Measurements from ENCODE around the gene KLK13. TPM values are rescaled to one million over a fixed set of nuclear protein-coding genes. Genes with fewer than 3 reads are reported as not detected.
A peak's percentile ranks its signal among the peaks of the same experiment; 100 is the strongest.

Gene KLK13
- total and polyA plus RNA-seq, 2 of the 8 experiments (the other 6 are each of a cell fraction or from before 2014, with no cell fraction given): 4.2 to 4.5 TPM

DNA sequence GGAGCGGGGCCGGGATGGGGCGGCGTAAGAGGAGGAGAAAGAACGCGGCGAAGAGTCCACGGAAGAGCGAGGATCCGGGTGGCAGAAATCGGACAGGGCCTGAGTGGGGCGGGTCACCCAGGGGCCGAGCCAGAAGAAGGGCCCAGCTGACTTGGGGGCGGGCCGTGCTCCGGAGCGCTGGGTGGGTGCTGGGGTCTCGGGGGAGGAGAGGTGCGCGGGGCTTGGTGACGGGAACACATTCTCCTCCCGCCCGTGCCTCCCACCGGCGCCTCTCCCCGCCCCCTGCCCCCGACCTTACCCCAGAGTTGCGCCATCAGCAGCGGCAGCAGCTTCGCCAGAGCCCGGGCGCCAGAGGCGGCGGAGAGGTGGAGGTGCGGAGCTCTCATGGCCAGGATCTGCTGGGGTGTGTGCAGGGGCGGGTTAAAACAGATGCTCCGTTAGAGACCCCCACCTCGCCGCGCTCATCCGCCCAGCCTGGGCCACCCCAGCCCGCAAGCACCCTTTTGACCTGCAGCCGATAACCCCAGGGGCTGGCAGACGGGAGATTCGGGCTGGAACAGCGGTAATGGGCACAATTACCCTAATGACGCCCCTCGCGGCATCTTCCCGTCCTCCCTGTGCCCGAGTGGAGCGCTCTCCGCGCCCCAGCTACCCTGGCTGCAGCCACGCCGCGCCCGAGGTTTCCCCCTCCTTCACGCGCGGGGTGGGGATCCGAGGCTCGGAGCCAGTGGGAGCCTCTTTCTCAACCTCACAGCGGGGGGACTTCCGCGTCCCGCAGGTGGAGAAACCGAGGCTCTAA, 45.9 kb downstream of the KLK13 start (continued):
- TF ChIP-seq, protein P1, sequence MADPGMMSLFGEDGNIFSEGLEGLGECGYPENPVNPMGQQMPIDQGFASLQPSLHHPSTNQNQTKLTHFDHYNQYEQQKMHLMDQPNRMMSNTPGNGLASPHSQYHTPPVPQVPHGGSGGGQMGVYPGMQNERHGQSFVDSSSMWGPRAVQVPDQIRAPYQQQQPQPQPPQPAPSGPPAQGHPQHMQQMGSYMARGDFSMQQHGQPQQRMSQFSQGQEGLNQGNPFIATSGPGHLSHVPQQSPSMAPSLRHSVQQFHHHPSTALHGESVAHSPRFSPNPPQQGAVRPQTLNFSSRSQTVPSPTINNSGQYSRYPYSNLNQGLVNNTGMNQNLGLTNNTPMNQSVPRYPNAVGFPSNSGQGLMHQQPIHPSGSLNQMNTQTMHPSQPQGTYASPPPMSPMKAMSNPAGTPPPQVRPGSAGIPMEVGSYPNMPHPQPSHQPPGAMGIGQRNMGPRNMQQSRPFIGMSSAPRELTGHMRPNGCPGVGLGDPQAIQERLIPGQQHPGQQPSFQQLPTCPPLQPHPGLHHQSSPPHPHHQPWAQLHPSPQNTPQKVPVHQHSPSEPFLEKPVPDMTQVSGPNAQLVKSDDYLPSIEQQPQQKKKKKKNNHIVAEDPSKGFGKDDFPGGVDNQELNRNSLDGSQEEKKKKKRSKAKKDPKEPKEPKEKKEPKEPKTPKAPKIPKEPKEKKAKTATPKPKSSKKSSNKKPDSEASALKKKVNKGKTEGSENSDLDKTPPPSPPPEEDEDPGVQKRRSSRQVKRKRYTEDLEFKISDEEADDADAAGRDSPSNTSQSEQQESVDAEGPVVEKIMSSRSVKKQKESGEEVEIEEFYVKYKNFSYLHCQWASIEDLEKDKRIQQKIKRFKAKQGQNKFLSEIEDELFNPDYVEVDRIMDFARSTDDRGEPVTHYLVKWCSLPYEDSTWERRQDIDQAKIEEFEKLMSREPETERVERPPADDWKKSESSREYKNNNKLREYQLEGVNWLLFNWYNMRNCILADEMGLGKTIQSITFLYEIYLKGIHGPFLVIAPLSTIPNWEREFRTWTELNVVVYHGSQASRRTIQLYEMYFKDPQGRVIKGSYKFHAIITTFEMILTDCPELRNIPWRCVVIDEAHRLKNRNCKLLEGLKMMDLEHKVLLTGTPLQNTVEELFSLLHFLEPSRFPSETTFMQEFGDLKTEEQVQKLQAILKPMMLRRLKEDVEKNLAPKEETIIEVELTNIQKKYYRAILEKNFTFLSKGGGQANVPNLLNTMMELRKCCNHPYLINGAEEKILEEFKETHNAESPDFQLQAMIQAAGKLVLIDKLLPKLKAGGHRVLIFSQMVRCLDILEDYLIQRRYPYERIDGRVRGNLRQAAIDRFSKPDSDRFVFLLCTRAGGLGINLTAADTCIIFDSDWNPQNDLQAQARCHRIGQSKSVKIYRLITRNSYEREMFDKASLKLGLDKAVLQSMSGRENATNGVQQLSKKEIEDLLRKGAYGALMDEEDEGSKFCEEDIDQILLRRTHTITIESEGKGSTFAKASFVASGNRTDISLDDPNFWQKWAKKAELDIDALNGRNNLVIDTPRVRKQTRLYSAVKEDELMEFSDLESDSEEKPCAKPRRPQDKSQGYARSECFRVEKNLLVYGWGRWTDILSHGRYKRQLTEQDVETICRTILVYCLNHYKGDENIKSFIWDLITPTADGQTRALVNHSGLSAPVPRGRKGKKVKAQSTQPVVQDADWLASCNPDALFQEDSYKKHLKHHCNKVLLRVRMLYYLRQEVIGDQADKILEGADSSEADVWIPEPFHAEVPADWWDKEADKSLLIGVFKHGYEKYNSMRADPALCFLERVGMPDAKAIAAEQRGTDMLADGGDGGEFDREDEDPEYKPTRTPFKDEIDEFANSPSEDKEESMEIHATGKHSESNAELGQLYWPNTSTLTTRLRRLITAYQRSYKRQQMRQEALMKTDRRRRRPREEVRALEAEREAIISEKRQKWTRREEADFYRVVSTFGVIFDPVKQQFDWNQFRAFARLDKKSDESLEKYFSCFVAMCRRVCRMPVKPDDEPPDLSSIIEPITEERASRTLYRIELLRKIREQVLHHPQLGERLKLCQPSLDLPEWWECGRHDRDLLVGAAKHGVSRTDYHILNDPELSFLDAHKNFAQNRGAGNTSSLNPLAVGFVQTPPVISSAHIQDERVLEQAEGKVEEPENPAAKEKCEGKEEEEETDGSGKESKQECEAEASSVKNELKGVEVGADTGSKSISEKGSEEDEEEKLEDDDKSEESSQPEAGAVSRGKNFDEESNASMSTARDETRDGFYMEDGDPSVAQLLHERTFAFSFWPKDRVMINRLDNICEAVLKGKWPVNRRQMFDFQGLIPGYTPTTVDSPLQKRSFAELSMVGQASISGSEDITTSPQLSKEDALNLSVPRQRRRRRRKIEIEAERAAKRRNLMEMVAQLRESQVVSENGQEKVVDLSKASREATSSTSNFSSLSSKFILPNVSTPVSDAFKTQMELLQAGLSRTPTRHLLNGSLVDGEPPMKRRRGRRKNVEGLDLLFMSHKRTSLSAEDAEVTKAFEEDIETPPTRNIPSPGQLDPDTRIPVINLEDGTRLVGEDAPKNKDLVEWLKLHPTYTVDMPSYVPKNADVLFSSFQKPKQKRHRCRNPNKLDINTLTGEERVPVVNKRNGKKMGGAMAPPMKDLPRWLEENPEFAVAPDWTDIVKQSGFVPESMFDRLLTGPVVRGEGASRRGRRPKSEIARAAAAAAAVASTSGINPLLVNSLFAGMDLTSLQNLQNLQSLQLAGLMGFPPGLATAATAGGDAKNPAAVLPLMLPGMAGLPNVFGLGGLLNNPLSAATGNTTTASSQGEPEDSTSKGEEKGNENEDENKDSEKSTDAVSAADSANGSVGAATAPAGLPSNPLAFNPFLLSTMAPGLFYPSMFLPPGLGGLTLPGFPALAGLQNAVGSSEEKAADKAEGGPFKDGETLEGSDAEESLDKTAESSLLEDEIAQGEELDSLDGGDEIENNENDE (IDR thresholded peaks at IDR 0.05; ENCODE audit: insufficient replicate concordance, low read length): no peak
- TF ChIP-seq SIX5 (IDR thresholded peaks at IDR 0.05; ENCODE audit: low read depth, low read length) (no peak), YY1 (IDR thresholded peaks at IDR 0.05; ENCODE audit: low read depth, low read length) (no peak), BCL11A (IDR thresholded peaks at IDR 0.05; ENCODE audit: low read depth in 2 of 2, low read length in 2 of 2) (no peak), HDAC6 (IDR thresholded peaks at IDR 0.05; ENCODE audit: low read depth, low read length) (no peak), POLR2AphosphoS5 (IDR thresholded peaks at IDR 0.05; ENCODE audit: low read depth, low read length) (no peak), CEBPB (IDR thresholded peaks at IDR 0.05; ENCODE audit: low read depth, low read length) (peak; percentile 91), TBP (IDR thresholded peaks at IDR 0.05; ENCODE audit: low read depth, low read length) (no peak), SIRT6 (IDR thresholded peaks at IDR 0.05; ENCODE audit: low read length) (no peak), RBBP5 (IDR thresholded peaks at IDR 0.05; ENCODE audit: borderline replicate concordance, low read depth, low read length) (no peak), EZH2 (IDR thresholded peaks at IDR 0.05; ENCODE audit: low read depth, low read length, severe bottlenecking) (no peak), BRCA1 (IDR thresholded peaks at IDR 0.05; ENCODE audit: low read depth, low read length) (no peak)
